HG03280 (cell line): ENCODE data around the gene STX2.

Experiments
- ATAC-seq: cut with Tn5 transposase; IDR thresholded peaks from one replicate; pipeline ENCODE4 v1.9.1; 2021; ENCODE audit warnings: mild to moderate bottlenecking, moderate library complexity; ENCODE audit not compliant: unreplicated experiment

The STX2 gene

GRCh38 chr12:130831876-130832405, 7.1 kb downstream of the STX2 start:
- ATAC-seq, result no peak

GRCh38 chr12:130831246-130831645, 7.8 kb downstream of the STX2 start:
- ATAC-seq, result no peak

GRCh38 chr12:130830246-130830551, 8.9 kb downstream of the STX2 start:
- no peak for ATAC-seq

DNA sequence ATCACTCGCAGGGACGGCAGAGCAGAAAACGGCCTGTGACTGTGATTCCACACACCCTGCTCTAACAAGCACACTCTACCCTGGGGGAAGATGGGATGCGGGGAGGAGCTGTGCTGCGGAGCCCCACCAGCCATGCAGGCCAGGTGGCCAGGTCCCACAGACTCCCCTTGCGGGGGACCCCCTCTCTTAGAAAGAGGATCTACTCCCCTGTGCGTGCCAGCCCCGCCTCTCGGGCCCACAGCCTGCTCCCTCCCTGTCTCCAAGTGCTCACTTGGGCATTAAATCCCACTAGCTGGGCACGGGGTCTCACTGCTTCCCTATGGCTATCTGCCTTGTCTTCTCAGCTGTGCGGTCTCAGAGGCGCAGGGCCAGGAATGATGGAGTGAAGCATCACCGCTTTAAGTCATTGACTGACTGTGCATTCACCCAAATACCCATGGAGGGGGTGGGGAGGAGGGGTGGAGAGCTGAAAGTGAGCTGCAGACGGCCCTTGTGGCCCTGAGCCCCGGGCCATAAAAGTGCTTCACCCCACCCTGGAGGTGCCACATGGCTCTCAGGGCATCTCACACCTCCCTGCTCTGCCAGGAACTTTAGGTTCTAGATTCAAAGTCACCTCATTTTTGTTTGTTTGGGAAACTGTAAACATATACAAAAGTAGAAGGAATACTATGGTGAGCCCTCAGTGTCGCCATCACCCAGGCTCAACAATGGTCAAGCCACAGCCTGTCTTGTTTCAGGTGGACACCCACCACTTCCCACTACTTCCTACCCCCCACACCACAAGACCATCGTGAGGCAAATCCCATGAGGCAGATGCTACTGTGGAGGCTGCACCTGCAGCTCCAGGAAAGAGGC, 9.4 kb downstream of the STX2 start:
- no peak for ATAC-seq

DNA sequence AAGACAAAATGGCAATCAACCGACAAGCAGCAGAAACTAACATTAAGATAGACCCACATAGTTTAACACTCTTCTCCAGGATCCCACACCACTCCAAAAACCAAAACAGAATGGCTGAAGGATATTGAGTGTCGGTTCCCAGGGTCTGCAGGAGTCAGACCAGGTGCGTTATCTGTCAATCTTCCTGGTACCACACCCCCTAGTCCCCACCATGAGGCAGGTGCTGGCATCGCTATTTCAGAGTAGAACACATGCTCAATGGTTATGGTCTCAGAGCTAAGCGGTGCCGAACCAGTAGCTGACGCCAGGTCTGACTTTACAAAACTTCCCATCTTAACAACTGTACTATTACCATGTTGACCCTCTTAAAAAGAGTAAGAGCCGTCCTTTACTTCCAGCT, 10.2 kb downstream of the STX2 start:
- ATAC-seq, result no peak

DNA sequence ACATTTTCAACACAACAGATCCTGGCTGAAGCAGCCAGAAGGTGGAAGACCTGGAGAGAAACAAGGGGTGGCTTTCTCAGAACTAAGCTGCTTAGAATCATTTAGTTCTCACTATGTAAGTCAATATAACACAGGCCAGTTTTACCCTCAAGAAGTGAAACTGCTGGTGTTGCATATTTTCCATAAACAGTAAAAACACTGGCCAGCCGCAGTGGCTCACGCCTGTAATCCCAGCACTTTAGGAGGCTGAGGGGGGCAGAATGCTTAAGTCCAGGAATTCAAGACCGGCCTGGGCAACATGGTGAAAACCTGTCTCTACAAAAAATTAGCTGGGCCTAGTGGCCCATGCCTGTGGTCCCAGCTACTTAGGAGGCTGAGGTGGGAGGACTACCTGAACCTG, 11.6 kb downstream of the STX2 start:
- no peak for ATAC-seq

DNA sequence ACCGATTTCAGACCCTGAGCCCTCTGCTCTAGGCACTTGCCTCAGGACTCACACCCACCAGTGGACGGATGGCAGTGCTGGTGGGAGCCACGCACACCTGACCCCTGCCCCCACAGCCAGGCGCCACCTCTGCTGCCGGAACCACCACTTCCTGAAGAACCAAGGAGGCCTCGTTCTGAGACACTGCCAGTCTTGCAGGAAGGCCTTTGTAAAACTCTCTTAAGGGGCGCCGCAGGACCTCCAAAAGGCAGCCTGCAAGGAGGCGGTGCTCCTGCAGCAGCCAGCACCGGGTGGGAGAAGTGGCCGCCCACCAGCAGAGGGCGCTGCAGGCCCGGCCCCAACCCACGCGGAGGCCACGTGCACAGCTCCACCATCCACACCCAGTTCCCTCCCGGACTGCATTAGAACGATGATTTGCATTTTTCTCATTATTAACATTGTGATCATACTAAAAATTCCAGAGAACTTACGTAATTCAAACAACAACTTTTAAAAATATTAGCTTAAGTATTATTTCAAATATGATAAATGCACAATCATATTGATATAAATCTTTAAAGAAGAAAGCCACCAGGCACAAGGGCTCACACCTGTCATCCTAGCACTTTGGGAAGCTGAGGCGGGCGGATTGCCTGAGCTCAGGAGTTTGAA, 12.8 kb downstream of the STX2 start:
- no peak for ATAC-seq

DNA sequence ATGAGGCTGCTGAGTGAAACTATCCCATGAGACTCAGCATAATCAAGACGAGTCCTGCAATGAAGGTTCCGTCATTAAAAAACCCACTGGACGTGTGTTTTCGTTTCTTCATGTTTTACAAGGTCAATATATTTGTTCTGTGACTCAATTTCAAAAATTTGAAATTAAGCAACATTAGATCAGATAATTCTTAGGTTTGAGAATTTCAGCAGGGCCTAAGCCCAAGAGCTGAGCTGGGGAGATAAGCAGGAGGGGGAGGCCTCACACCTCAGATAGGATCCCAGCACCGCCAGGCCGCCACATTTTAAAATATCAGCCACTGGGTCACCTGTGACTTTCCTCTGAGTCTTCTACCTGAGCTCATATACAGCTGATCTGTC, 13.3 kb downstream of the STX2 start:
- no peak for ATAC-seq

- no peak for ATAC-seq
These were observed 19.4 kb downstream of the STX2 start for GRCh38 chr12:130819681-130820080.

- peak; percentile 88 for ATAC-seq
These were observed 20.1 kb downstream of the STX2 start for GRCh38 chr12:130818635-130819576.

DNA sequence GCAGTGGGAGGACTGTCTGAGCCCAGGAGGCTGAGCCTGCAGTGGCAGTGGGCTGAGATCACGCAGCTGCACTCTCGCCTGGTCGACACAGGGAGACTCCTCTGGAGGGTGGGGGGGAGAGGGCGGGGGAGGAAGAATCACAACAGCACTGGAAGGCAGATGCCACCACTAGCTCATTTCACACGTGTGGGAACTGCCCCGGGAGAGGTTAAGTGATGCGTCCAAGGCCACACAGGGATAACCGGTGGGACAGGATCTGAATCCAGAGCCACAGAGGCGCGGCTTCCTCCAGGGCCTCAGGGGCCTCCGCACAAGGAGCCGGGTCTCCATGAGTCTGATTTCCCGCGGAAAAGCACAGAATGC, 20.8 kb downstream of the STX2 start:
- ATAC-seq, result no peak

GRCh38 chr12:130817804-130818203, 21.2 kb downstream of the STX2 start:
- ATAC-seq, result no peak

- no peak for ATAC-seq
These were observed 23.0 kb downstream of the STX2 start for GRCh38 chr12:130816097-130816496.

DNA sequence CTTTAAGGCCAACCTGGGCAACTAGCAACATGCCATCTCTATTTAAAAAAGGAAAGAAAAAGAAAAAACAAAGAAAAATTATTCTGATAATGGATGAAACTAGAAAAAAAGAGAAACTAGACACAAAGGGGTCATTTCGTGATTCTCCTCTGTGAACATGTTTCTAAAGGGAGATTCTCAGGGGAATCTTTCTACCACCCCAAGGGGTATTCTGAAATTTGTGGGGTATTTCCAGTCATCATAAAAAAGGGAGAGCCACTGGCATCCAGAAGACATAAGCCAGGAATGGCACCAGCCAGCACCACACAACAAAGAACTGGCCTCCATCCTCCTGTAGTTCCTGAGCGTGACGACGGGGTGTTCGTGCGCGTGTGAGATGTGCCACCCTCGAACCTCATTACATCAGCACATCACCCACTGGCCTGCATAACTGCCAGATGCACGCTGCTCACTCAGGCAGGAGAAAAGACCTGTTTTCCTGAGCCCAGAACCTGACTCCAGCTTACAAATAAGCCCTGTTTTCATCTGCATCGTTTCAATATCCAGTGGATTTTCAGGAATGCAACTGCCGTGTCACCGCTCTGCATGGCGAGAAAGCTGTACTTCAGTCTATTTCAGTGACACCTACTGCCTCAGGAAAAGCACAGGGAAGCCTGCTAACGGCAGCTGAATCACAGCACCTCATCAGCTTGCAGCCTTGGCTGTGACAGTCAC, 23.9 kb downstream of the STX2 start:
- no peak for ATAC-seq

DNA sequence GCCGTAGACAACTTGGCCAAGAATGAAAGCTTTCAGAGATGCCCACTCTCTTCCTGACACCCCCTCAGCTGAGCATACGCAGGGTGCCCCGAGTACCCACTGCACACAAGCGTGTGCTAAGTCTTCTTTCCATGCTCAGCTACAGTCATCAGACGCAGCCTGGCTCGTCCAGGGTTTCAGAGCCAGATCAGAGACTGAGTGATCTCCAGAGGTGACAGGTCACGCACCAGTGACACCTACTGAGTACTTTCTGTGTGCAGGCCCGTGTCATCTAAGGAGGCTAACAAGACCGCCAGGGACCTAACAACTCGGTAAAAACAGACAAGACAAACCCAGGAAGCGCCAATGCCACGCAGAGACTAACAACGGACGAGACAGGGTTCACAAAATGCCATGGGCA, 25.1 kb downstream of the STX2 start:
- no peak for ATAC-seq

DNA sequence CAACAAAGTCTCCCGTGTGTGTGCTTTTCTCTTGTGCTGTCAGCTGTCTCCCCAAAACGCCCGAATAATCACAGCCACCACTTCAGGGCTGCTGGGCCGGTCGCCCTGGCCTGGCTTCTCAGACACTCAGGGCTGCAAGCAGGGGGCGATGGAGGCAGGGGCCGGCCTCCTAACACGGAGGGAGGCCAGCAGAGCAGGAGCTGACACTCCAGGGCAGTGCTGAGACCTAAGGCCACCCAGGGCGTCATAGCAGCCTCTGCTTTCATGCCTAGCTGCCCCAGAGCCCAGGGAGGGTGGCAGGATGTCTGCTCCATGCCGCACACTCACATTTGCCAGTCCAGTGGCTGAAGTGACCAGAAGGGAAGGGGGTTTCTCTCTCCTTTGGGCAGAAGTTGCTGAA, 25.6 kb downstream of the STX2 start:
- no peak for ATAC-seq

GRCh38 chr12:130809791-130810190, 29.3 kb downstream of the STX2 start:
- ATAC-seq, result no peak

- no peak for ATAC-seq
These were observed 31.7 kb downstream of the STX2 start for GRCh38 chr12:130807309-130807708.

GRCh38 chr12:130806574-130806973, 32.5 kb downstream of the STX2 start:
- ATAC-seq, result no peak

DNA sequence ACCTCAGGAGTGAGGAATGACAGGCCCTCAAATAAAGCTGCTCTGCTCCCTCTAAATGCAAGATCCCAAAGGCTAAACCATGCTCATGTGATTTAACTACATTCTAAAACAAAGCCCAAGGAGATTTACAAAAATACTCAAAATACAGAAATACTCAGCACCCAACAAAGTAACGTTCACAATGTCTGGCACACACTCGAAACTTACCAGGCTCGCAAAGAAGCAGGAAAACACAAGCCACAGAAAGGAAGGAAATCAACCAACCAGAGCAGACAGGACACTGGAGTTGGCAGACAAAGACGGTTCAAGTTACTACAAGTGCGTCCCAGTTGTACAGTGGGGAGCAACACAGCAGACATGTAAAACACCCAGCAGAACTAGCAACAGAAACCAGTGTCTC, 33.4 kb downstream of the STX2 start:
- ATAC-seq, result no peak

DNA sequence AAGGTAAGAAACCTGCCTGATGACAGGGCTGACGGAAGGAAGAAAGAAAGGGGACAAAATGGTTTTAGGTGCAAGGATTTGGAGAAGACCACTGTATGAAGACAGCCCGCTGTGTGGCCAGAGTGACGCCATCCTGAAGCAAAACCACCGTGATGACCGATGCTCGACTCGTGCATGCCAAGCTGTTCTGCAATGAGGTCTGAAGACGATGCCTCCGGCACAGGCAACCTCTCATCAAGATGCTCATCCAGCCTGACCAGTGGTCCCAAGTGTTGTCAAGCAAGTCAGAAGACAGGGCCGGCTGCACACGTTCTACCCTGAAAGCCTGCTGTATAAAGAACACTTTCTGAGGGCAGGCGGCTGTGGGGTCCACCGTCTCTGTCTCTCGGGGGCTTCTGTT, 34.8 kb downstream of the STX2 start:
- ATAC-seq, result no peak
